SIG-M5 (cell line): ENCODE data around the gene SENP1.

Experiments used
- DNase-seq: peaks from one replicate; lab custom pipeline; 2025; lab: John Stamatoyannopoulos, UW

Gene SENP1

DNA sequence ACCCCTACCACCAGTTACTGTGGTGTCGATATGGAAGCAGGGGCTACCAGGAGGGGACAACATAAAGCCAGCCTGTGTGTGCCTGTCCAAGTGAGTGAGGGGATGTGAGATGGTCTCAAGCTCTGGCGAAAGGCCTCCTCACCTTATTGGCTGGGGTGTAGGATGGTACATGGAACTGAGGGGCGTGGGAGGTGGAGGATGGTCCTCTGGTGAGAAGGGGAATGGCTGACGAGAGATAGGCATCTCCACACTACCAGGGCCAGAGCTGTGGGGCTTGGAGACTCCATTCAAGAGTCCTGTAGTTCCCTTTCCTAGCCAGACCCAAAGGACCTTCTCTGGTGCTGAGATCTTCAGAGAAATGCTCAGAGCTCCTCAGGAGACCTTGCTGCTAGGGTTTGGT lies 69.1 kb downstream of the SENP1 start:
- DNase-seq, result no peak

DNA sequence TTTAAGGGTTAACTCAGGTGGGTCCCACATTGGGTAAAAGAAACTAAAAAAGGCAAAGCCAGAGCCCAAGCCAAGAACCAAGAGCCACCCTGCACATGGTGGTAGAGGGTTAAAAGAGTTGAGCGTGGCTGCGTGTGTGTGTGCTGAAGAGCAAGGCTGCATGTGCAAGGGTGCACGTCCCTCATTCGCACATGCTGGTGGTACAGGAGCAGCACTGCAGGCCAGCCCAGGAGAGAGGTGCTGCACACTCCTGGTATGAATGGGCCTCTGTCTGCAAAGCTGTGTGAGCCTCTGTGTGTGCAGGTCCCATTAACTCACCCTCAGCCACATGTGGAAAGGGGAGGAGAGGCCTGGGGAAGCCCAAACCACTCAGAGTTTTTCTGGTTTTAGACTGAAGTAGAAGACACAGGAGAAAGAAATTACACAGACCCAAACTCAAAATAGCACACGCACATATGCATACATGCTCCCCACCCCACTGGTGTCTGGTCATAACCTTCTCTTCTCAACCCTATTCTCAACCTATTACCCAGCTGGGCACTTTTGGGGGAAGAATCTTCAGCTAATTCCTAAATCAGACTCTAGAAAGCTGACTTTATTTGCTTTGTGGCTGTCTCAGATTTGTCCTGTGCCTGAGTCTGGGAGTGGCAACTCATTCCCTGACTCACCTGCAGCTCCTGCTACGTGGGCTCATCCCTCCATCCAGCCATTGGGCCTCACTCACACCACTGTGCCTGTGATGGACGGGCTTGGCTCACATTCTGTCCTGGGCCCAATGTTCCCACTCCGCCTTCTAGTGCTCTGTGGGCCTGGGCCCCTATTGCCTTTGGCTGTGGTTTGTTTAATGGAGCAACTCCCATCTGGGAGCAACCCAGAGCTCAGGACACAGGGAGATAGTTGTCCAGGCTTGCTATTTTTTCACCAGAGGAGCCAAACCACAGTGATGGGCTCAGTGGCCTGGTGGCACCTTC lies 70.8 kb downstream of the SENP1 start:
- no peak for DNase-seq

DNA sequence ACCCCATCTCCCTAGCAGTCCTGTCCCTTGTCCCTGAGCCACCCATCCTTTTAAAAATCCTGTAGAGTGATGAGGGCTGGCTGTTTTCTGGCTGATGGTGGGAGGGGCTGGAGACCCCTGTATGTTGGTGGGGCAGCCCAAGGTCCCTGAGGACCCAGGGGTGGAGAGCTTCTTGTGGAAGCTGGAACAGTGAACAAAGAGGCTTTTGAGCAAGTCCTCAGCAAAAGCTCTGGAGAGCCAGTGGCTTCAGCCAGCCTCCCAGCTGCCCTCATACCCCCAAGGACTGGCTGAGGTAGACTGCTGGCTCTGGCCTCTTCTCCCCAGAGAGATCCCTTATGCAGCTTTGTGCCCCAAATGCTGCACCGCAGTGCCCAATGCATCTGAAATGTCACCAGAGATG lies 72.4 kb downstream of the SENP1 start:
- no peak for DNase-seq

DNA sequence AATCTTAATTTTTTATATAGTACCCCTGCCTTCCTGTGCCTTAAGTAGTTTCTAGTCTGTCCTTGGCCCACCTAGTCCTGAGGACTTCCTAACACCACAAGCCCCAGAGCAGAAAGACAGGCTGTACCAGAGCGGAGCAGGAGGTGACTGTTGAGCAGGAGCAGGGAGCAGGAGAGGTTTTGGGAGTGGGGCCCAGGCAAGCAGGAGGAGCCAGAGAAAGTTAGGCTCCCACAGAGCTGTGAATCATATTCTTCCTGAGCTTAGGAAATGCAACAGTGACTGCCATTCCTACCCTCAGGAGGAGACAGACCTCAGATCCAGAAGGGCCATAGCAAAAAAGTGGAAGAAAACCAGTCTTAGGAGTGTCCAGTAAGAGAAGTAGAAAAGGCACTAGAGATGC lies 73.3 kb downstream of the SENP1 start:
- DNase-seq, result no peak

DNA sequence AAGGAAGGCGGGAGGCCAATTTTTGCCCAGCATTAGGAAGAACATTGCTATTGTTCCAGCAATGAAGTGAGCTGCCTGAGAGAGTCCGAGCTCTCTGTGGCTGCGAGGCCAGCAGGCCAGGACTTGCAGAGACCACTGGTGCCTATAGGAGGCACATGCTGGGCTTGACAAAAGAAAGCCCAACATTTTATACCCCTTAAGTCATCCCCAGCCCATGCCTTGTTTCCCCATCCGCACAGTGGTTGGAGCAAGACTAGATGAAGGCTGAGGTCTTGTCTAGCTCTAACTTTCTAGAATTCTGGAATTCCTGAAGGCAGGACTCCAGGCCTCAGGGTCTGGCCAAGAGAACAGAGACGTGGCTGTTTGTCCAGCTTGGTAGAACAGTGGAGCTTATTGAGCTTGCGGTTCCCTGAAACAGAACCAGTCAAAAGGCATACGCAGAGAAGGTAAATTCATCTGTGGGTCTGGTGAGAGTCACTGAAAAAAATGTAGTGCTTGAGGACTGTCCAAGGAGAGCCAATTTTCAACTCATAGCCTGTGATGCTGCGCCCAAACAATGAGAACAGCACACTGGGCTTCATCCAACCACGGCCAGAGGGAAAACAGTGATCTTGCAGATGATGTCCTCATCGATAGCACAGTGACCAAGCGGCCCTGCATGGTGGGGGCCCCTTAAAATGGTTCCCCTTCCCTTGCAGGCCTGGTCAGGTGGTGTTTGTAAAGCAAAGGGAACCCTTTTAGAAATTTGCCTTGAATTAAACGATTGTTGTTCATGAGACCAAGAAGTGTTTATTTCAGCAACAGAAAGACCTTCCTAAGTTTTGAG lies 74.5 kb downstream of the SENP1 start:
- no peak for DNase-seq

DNA sequence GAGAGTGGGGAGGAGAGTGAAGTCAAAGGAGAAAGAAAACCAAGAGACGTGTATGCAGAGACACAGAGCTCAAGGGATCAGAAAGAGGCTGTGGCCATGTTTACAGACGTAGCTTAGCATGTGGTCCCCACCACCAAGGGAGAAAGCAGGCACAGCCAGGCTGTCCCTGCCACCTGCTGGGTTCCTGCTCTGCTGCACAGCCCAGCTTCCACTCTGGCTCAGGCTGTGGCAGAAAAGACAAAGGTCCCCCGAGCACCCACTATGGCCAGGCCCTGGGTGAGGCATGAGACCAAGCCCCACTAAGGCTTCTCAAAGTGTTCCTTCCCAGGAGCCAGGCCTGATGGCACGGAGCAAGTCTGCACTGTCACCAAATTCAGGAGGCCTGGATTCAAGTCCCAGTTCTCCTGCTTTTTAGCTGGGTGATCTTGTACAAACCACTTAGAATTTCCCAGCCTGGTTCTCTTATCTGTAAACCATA lies 75.7 kb downstream of the SENP1 start:
- no peak for DNase-seq

DNA sequence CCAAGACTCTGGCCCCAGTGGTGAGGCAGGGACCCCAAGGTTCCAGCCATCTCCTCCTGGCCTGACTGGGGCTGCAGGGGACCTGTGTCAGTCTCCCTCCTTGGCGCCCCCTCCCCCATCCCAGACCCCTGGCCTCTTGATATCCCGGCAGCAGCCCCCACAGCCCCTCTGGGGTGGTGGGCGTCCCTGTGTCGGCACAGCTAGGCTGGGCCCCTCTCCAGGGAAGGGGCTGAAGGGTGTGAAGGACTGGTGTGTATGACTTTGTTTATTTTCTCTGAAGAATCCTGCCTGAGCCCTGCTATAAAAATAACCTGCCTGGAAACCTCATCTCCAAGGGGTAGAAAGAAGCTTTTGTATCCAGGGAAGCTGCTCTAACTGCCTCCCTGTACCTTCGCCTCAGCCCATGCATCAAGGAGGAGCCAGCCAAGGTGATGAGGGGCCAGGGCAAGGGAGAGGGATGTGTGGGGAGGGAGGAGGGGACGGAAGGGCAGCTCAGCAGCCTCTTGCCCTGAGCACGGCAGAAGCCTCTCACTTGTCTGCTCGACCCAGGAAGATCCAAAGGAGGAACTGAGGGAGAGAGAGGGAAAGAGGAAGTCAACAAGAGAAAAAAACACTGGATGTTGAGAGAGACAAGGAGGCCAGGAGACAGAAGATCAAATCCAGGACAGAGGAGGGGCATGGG lies 76.2 kb downstream of the SENP1 start:
- no peak for DNase-seq

DNA sequence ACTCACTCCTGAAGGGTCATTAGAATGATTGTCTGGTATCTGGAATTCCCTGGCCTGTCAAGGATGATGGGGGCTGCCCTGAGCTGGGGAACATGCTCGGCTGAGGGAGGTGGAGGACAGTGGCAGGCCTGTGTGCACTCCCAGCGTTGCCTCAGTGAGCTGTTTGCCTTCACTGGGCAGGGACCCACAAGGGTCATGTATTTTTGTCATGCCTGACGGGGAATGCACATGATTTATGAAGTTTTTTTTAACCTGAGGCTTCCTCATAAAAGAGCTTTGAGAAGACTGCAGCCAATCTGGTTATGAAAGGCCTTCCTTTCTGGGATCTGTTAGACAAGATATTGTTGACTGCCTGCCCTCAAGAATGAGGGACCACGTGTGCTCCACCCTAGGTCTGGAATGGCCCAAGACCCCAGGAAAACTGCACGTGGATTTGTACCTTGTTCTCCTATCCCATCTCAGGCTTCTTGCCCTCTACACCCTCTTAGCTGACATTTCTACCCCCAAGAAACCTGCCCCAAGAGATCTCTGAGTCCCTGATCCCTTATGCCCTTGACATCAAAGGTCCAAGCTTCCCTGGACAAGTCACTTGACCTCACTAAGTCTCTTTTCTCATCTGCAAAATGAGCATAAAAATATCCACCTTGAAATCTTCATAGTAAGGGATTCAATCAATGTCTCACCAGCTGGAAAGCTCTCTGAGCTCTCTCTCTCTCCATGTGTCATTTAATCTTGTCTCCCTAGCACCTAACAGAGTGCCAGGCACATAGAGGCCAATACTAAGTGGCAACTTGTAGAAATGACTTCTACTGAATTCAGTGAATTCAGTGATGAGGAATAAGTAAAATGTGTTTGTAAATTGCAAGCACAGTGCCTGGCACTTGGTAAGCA lies 77.1 kb downstream of the SENP1 start:
- no peak for DNase-seq

DNA sequence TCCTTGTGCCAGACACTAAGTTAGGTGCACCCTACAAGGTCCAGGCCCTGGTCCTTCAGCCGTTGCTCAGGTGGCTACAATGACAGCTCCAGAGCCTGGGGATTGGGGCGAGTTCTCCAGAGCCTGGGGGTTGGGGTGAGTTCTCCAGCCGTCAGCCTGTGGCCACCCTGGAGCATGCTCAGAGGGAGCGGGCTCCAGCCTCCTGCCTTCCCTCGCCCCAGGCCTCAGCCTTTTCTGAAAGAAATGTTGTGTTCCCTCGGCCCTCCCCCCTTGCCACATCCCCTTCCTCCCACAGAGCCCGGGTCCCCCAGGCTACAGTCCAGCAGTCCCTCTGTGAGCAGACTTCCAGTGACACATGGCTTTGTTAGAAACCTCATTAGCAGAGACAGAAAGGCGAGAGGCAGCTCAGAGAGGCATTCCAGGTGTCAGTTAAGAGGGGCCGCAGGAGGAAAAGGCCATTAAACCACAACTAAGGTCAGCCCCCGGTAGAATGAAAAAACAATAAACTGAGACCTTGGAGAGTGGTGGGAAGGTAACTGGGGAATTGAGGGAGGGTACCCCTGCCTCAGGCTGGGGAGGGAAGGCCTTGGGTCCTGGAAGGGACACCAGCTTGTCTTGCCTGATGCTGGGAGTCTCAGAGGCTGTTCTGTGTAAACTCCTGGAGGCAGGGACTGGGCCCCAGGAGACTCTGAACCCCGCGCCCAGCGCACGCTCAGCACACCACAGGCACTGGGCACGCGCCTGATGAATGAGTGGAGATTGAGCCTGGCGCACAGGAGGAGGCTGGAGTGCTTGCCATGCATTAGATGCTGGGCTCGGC lies 78.5 kb downstream of the SENP1 start:
- DNase-seq, result no peak

DNA sequence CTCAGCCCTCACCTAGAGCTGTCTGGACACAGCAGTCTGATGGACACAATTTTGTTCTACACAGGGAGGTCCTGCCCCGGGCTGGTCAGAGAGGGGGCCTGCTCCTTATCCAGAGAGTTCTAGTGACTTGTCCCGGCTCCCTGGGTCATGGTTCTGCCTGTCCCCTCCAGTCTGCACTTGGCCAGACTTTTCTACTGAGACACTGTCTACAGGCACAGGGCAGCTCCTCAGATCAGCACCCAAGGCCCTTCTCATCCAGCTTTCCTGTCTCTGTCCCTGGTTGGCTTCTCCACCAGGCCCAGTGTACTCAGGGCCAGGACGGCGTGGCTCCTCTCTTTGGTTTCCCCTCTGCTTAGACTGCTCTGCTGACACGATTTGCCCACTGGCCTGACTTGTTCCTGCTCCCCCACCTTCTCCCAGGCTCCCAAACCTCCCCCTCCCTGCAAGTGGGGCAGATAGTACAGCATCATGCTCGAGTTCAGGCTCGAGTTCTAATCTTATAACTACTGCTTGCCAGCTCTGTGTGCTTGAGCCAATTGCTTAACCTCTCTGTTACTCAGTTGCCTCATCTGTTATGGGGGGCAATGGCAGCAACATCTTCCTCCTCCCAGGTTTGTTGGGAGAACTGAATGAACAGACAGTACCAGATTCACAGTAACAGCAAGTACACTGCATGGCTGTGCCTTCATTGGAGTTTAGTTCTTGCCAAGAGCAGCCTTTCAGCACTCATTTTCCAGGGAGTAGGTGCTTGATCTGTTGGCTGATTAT lies 79.6 kb downstream of the SENP1 start:
- DNase-seq, result no peak

DNA sequence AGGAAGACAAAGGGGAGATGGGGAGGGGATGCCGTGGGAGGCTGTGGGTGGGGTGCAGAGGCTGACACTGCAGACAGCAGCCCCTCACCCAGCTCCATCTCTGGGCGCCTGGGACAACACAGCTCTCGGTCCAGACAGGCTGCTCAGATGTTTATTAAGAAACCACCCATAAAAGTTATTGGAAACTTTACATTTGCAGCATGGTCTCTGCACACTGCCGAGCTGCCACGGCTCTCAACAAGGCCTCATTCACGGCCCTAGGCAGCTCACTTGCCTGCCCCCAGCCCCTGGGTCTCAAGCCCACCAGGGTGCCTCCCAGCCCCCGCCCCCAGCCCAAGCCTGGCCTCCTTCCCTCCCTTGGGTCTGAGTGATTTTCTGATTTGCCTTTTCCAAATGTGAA lies 80.6 kb downstream of the SENP1 start:
- no peak for DNase-seq

DNA sequence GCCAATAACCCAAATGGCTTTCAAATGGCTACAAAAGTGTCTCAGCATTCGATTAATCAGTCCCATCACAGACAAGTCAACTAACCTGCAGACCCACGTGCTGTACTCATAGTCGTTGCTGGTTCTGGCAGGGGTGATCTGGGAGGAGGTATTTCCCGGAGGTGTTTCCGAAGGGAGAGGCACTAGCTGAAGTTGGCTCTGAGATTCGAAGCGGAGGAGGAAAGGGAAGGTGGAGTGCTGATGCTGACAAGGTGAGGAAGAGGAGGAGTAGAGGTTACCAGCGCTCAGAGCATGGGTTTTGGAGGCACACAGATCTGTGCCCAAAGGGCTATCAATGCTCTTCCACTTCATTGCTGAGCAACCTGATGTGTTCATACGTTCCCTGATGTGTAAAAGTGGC lies 81.1 kb downstream of the SENP1 start:
- DNase-seq, result no peak

DNA sequence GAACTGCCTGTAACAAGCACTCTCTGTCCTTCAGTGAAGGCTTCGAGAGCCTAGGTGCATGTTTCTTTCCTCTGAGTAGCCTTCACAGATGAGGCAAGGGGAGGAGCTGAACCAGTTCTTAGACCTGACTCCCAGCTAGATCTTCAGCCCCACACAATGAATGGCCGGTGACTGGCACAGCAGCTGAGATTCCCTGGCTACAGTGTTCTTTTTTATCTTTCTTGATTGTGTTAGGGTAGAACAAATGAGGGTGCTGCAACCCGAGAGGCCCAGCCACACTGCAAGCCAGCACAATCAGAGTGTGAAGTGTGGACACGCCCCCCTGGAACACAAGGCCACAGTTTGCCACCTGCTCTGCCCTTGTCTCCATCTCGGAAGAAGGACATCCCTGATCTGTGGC lies 82.5 kb downstream of the SENP1 start:
- DNase-seq, result no peak

DNA sequence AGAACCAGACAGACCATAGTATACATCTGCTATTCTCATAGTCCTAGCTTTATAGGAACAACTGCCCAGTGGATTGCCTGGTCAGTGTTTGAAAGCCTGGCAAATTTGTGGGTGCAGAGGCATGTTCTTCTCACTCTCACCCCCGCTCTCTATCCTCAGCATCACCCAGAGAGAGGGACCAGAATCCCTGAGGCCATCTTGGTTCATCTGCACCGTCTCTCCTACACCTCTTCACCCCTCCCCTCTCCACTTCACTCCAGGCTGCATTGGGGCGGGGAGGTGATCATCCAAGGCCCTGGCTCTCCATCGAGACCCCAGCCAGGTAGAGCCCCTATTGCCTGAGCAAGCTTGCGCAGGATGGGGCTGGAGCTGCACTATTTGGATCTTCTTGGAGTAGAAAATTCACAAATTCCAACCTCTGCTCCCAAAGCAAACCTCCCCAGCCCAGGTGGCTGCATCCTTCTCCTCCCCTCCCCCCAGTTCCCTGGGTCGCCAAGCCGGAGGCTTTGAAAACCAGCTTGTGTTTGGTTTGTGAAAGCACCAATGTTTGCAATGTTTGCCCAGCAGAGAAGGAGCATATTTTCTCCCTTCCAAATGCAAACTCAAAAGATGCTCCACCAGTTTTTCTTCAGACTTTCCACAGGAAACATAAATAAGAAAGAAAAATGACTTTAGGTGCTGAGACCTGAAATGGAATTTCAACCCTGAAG lies 83.0 kb downstream of the SENP1 start:
- DNase-seq, result no peak

DNA sequence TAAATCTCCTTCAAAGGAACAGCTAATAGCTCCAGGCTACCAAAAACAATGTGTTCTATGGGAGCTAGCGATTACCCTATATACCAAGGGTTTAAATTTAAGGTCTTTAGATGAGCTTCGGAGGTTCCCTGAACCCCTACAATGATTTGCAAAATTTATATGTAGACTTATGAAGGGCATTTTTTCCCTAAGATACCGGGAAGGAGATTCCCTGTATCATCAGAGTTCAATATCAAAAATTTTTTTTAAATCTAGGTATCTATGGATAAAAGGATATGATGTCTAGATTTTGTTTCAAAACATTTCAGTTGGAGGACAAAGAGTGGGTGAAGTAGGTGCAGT lies 83.7 kb downstream of the SENP1 start:
- DNase-seq, result no peak

DNA sequence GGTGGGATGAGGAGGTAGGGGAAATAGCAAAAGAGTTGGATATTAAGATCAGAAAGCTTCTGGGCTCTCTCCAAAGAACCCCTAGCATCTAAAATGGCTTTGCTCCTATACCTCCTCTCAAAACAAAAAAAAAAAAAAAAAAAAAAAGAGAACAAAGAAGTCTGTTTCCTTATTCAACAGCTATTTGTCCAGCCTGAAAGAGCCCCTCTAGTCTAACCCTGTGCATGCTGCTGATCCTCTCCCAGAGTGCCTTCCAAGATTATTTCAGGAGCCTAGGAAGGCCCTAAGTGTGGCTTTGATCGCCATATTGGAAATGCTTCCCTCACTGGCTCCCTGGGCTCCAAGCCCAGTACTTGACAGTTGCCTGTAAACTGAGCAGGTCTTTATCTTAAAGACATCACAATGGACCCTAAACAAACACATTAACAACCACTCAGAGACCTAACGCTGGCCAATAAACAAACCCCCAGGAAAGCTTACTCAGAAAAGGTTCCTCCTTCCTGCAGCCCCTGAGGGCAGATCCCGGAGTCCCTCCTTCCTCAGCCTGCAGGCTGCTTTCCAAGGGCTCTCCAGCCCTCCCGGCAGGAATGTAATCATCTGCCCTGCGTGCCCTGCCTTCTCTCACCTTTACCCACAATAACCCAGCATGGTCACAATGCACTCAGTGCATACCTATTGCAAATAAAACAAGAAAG lies 84.2 kb downstream of the SENP1 start:
- no peak for DNase-seq

DNA sequence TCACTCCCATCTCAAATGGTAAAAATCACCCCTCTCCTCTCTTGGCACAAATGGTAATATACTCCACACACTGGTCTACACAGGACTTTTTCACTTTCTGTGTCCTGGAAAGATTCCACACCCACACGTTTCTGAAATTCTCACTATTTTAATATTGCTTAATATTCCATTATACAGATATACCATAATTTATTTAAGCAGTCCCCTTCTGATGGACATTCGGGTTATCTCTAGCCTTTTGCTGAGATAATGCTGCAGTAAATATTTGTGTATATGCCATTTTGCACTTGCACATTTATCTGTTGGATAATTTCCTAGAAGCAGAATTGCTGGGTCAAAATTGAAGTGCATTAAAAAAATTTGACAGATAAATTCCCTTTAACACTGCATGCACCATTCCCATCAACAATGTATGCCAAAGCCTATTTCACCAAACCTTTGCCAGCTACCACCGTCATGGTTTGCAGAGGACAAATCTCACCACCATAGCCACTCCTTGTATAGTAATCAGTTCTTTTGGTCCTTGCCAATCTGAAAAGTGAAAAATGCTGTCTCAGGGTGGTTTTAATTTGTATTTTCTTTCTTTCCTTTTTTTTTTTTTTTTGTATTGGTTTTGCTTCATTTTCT lies 86.1 kb downstream of the SENP1 start:
- no peak for DNase-seq

DNA sequence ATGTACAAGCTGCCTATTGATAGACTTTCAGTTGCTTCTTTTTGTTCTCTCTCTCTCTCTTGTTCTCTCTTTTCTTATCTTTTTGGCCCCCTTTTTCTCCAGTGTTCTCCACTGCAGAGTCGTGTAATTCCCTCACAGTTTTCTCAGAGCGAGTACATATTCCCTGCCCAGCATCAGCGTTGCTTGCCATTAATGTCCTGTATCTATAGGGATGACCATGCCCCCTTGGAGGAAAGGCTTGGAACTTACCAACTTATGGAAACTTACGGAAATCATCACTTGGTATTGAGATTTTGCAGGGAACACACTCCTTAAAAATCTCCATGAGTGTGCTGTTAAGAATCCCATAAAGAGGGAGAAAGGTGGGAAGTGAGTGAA lies 87.3 kb downstream of the SENP1 start:
- DNase-seq, result no peak
